Smooth muscle cell (in vitro differentiated cells): ENCODE data around the gene DGCR2. TPM values are rescaled to one million over a fixed set of nuclear protein-coding genes. Genes with fewer than 3 reads are reported as not detected.

Experiments used
- DNase-seq: peaks from one replicate; lab custom pipeline; 2025; ENCODE audit not compliant: unreplicated experiment; lab: John Stamatoyannopoulos, UW
- H2AFZ ChIP-seq: fragments of 200-600 bp; sonication (generic); 2 replicates; pipeline ENCODE4 v1.6.0; 2016; ENCODE audit warnings: antibody characterized with exemption, low read depth, mild to moderate bottlenecking
- H3F3A ChIP-seq: fragments of 200-600 bp; sonication (generic); 2 replicates; pipeline ENCODE4 v1.6.0; 2017; ENCODE audit warnings: antibody characterized with exemption, low read depth
- H3K27ac ChIP-seq: fragments of 200-600 bp; sonication (generic); 2 replicates; pipeline ENCODE4 v1.5.1; 2016; ENCODE audit warnings: low read depth, mild to moderate bottlenecking
- H3K27me3 ChIP-seq: fragments of 200-600 bp; sonication (generic); 2 replicates; pipeline ENCODE4 v1.6.1; 2016; ENCODE audit warnings: low read depth, mild to moderate bottlenecking
- H3K36me3 ChIP-seq: fragments of 200-600 bp; sonication (generic); 2 replicates; pipeline ENCODE4 v1.5.1; 2016; ENCODE audit warnings: low read depth
- H3K4me1 ChIP-seq: fragments of 200-600 bp; sonication (generic); 2 replicates; pipeline ENCODE4 v1.5.1; 2016; ENCODE audit warnings: low read depth
- H3K4me2 ChIP-seq: fragments of 200-600 bp; sonication (generic); 2 replicates; pipeline ENCODE4 v1.6.0; 2016; ENCODE audit warnings: mild to moderate bottlenecking
- H3K4me3 ChIP-seq: fragments of 200-600 bp; sonication (generic); 2 replicates; pipeline ENCODE4 v1.5.1; 2016; ENCODE audit warnings: mild to moderate bottlenecking
- H3K79me2 ChIP-seq: fragments of 200-600 bp; sonication (generic); 2 replicates; pipeline ENCODE4 v1.6.0; 2016; ENCODE audit warnings: low read depth, mild to moderate bottlenecking
- H3K9ac ChIP-seq: fragments of 200-600 bp; sonication (generic); 2 replicates; pipeline ENCODE4 v1.6.0; 2016; ENCODE audit warnings: low read depth
- H3K9me3 ChIP-seq: fragments of 200-600 bp; sonication (generic); replicated peaks from 2 replicates; pipeline ENCODE4 v1.5.1; 2016; ENCODE audit warnings: low read depth
- H4K20me1 ChIP-seq: fragments of 200-600 bp; sonication (generic); 2 replicates; pipeline ENCODE4 v1.6.0; 2016; ENCODE audit warnings: low read depth
- CTCF ChIP-seq: fragments of 200-600 bp; sonication (generic); IDR thresholded peaks from 2 replicates; pipeline ENCODE4 v1.5.1; 2017; ENCODE audit warnings: borderline replicate concordance, mild to moderate bottlenecking, antibody characterized with exemption; ENCODE audit not compliant: insufficient read depth, poor library complexity, severe bottlenecking
- WGBS: methylation state at CpG from one replicate; pipeline ENCODE4 v1.1.7; 2016; ENCODE audit warnings: low lambda C conversion rate; 5-methylcytosine and 5-hydroxymethylcytosine counted together
- polyA plus RNA-seq: library from polyadenylated mRNA; unstranded; fragments of >200 nt; fragmentation: Nextera tagmentation; extraction: Ambion mirVana; gene quantifications from 2 replicates; pipeline ENCODE4 v1.2.1, GENCODE V29; 2016
- total RNA-seq: library from RNA; depleted of rRNA; stranded (reverse); fragments of >200 nt; gene quantifications from 2 replicates; pipeline ENCODE4 v1.2.3, GENCODE V29; 2014

The DGCR2 gene
- total and polyA plus RNA-seq, 2 experiments from 2014 or later = 46.7 to 53.2 TPM

- 93% methylated on average over 11 of the region's 11 CpGs for WGBS
- H3K27me3 ChIP-seq = no peaks in the 10 kb centered on the region
Observed at GRCh38 chr22:19125011-19125410, 2.8 kb upstream of the DGCR2 start.

GRCh38 chr22:19124377-19124776 lies 2.2 kb upstream of the DGCR2 start:
- Histone ChIP-seq H3K36me3 (no peaks in the 10 kb centered on the region), H3K79me2 (peaks cover 25% of the 10 kb centered on the region), H3K4me3 (no peak overlapping the region), H3K4me1 (peaks cover 6% of the 10 kb centered on the region), H3K4me2 (no peak overlapping the region), H2AFZ (no peak overlapping the region), H3K27ac (no peak overlapping the region), H3F3A (no peaks in the 10 kb centered on the region), H3K9ac (no peak overlapping the region), H3K27me3 (no peaks in the 10 kb centered on the region), H3K9me3 (no peaks in the 10 kb centered on the region), H4K20me1 (peaks cover 22% of the 10 kb centered on the region)
- DNase-seq = no peak
- TF ChIP-seq CTCF = no peak
- WGBS = 100% methylated on average over 3 of the region's 4 CpGs

More at GRCh38 chr22:19125011-19125410, 2.8 kb upstream of the DGCR2 start:
- no peaks in the 10 kb centered on the region for H3K36me3 ChIP-seq
- H3K9me3 ChIP-seq = no peaks in the 10 kb centered on the region
- peaks cover 19% of the 10 kb centered on the region for H3K79me2 ChIP-seq
- H3K9ac ChIP-seq = no peak overlapping the region
- DNase-seq = no peak
- no peak overlapping the region for H3K4me2 ChIP-seq
- no peaks in the 10 kb centered on the region for H3F3A ChIP-seq
- H3K27ac ChIP-seq = no peak overlapping the region
- TF ChIP-seq CTCF = no peak
- H2AFZ ChIP-seq = no peak overlapping the region
- peaks cover 6% of the 10 kb centered on the region for H3K4me1 ChIP-seq
- H3K4me3 ChIP-seq = no peak overlapping the region
- H4K20me1 ChIP-seq = peaks cover 16% of the 10 kb centered on the region

GRCh38 chr22:19123936-19124335 lies 1.7 kb upstream of the DGCR2 start:
- no peak overlapping the region for H2AFZ ChIP-seq
- no peak for TF ChIP-seq CTCF
- no peaks in the 10 kb centered on the region for H3F3A ChIP-seq
- no peak overlapping the region for H3K9ac ChIP-seq
- no peak for DNase-seq
- H3K27me3 ChIP-seq = no peaks in the 10 kb centered on the region
- H3K4me3 ChIP-seq = no peak overlapping the region
- H3K4me2 ChIP-seq = no peak overlapping the region
- H3K79me2 ChIP-seq = peaks cover 30% of the 10 kb centered on the region
- peaks cover 27% of the 10 kb centered on the region for H4K20me1 ChIP-seq
- H3K9me3 ChIP-seq = no peaks in the 10 kb centered on the region
- no peak overlapping the region for H3K27ac ChIP-seq
- H3K4me1 ChIP-seq = peaks cover 6% of the 10 kb centered on the region
- WGBS = 91% methylated on average over 4 of the region's 4 CpGs
- H3K36me3 ChIP-seq = no peaks in the 10 kb centered on the region

- TF ChIP-seq CTCF = no peak
- 29% methylated on average over 16 of the region's 27 CpGs for WGBS
Observed at GRCh38 chr22:19122752-19123492, 710 bp upstream of the DGCR2 start.

More at GRCh38 chr22:19122752-19123492, 710 bp upstream of the DGCR2 start:
- Histone ChIP-seq H3K27ac (no peak overlapping the region), H2AFZ (peak overlapping the region; percentile 61), H3K79me2 (peaks cover 40% of the 10 kb centered on the region), H3F3A (no peaks in the 10 kb centered on the region), H3K27me3 (no peaks in the 10 kb centered on the region), H3K4me2 (peak overlapping the region; percentile 98), H3K4me1 (peaks cover 6% of the 10 kb centered on the region), H3K36me3 (no peaks in the 10 kb centered on the region), H3K4me3 (peak overlapping the region; percentile 98), H3K9ac (peak overlapping the region; percentile 61), H4K20me1 (peaks cover 37% of the 10 kb centered on the region), H3K9me3 (no peaks in the 10 kb centered on the region)
- no peak for DNase-seq
